GM20000 (cell line): ENCODE results near the gene LCNL1.

Source experiments
- DNase-seq: peaks from one replicate; pipeline ENCODE4 v3.0.0; 2012; ENCODE audit warnings: low spot score
- CTCF ChIP-seq: IDR thresholded peaks from 2 replicates; pipeline ENCODE4 v1.5.1; 2012; ENCODE audit warnings: mild to moderate bottlenecking, control low read depth; ENCODE audit errors: extremely low read depth, missing control alignments

LCNL1 gene

DNA sequence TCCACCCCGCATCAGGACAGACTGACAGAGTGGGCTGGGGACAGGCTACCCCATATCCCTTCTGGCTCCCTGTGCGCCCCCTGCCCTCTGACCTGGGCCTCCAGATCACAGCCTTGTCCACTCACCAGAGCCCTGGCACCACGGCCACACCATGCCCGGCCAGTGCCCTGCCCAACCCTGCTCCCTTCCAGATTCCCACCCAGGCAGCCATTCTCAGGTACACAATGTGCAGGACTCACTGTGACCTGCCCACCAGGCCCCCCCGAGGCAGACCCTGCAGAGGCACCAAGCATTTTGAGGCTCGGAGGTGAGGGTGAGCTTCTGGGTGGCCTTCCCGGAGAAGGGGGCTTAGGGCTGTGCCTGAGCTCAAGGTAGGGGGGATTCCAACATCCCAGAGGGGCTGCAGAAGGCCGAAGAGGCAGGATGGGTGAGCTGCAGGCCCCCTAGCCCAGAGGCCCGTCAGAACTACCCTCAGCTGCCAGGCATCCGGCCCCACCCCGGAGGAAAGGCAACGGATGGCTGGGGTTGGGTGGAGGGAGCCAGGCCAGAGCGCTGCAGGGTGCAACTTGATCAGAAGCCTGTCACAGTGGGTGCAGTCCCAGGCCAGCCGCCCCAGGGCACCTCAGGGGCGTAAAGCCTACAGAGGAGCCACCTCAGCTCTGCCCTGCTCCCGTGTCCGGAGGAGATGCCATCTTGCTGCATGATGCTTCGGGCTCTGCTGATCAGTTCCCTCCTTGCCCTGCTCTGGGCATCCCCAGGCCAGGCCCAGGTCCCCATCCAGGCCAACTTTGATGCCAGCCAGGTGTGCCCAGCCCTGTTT, at the start of gene LCNL1:
Gene LCNL1, plus strand, starts transcription at position 762 of the 820 bp plus-strand sequence. CDS start 594 bp downstream, outside the sequence.
- TF ChIP-seq CTCF: no peak
- no peak for DNase-seq

DNA sequence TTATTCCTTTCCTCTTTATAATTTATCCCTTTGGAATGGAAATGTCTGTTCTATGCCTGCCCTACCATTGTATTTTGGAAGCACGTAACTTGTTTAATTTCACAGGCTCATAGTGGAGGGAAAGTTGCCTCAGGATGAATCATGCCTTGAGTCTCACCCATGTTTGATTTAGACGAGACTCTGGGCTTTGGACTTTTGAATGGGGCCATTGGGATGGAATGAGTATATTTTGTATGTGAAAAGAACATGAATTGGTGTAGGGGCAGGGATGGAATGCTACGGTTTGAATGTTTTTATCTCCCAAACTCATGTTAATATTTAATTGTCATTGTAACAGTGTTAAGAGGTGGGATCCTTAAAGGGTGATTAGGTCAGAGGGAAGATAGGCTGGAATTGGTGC, 48.5 kb upstream of the LCNL1 start:
- DNase-seq: no peak
- TF ChIP-seq CTCF: no peak

GRCh38 chr9:136935651-136936050, 47.1 kb upstream of the LCNL1 start:
- DNase-seq: no peak
- no peak for TF ChIP-seq CTCF

- no peak for TF ChIP-seq CTCF
- no peak for DNase-seq
Observed at GRCh38 chr9:136936645-136937170, 46.1 kb upstream of the LCNL1 start.

- TF ChIP-seq CTCF: no peak
- DNase-seq: no peak
Observed at GRCh38 chr9:136937186-136938001, 45.4 kb upstream of the LCNL1 start.

DNA sequence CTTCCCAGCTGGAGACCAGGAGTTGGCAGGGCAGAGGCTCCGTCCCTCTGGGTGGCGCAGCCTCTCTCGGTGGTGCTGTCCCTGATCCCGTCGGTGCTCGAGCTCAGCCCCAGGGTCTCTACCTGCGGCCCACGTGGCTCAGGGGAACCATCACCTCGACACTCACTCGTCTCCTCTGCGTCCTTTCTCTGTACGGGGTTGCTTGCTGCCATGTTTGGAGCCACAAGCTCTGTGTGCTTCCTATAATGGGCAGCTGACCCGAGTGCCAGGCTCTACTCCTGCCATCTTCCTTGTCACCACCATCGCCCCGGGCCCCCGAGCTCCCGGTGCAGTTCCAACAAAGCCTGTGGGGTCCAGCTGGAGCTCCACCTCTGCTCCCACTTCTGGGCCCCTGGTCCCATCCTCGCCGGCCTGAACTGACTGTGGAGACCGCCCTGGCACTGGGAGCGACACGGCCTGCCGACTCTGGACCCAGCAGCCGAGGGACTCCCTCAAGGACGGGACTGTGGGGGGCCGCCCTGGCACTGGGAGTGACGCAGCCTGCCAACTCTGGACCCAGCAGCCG, 43.3 kb upstream of the LCNL1 start:
- DNase-seq: no peak
- no peak for TF ChIP-seq CTCF
